Liver (tissue), 9 donors: ENCODE data around the gene CD300E. TPM values are rescaled to one million over a fixed set of nuclear protein-coding genes. Genes with fewer than 3 reads are reported as not detected.

ENCODE experiments used
- DNase-seq: peaks from one replicate; pipeline ENCODE4 v3.0.0-alpha.2; 2017; ENCODE audit warnings: low spot score
- H3K27ac ChIP-seq, 2 donors: one replicate each; pipeline ENCODE4 v1.7.0; 2013; ENCODE audit warnings: inconsistent platforms in 2 of 2, low read length in 2 of 2, control low read depth in 1 of 2, low read depth in 1 of 2, mild to moderate bottlenecking in 1 of 2
- H3K27me3 ChIP-seq, 4 donors: one replicate each; pipeline versions ENCODE4 v1.6.1 to v1.7.0; 2013; ENCODE audit warnings: low read length in 3 of 4, inconsistent platforms in 1 of 4, mild to moderate bottlenecking in 1 of 4, moderate library complexity in 1 of 4; ENCODE audit not compliant: control insufficient read depth in 4 of 4, insufficient read depth in 4 of 4
- H3K36me3 ChIP-seq, 4 donors: one replicate each; pipeline versions ENCODE4 v1.6.1 to v1.7.0; 2013; ENCODE audit warnings: low read length in 3 of 4, mild to moderate bottlenecking in 3 of 4, low read depth in 1 of 4, moderate library complexity in 1 of 4; ENCODE audit not compliant: control insufficient read depth in 4 of 4, insufficient read depth in 3 of 4
- H3K4me1 ChIP-seq, 4 donors: one replicate each; pipeline versions ENCODE4 v1.6.1 to v1.7.0; 2013; ENCODE audit warnings: low read length in 3 of 4, mild to moderate bottlenecking in 3 of 4, moderate library complexity in 1 of 4; ENCODE audit not compliant: control insufficient read depth in 4 of 4, insufficient read depth in 4 of 4
- H3K4me3 ChIP-seq, 3 donors: one replicate each; pipeline versions ENCODE4 v1.6.1 to v1.7.0; 2013; ENCODE audit warnings: low read length in 3 of 3, control low read depth in 1 of 3, low read depth in 1 of 3, mild to moderate bottlenecking in 1 of 3
- H3K9ac ChIP-seq, 2 donors: one replicate each; pipeline ENCODE4 v1.7.0; 2013; ENCODE audit warnings: low read length in 2 of 2, mild to moderate bottlenecking in 2 of 2, moderate library complexity in 2 of 2, control low read depth in 1 of 2, low read depth in 1 of 2
- H3K9me3 ChIP-seq, 4 donors: one replicate each; pipeline versions ENCODE4 v1.6.1 to v1.7.0; 2013; ENCODE audit warnings: low read length in 3 of 4; ENCODE audit not compliant: control insufficient read depth in 4 of 4
- FOXA1 ChIP-seq: IDR thresholded peaks from 2 replicates; pipeline ENCODE4 v1.6.1; 2016; ENCODE audit warnings: antibody characterized with exemption
- FOXA2 ChIP-seq: IDR thresholded peaks from 2 replicates; pipeline ENCODE4 v1.6.1; 2016; ENCODE audit warnings: antibody characterized with exemption
- GABPA ChIP-seq, 2 donors: IDR thresholded peaks in 1 of 2; conservative IDR thresholded peaks in 1 of 2; 2 replicates each; pipeline ENCODE4 v1.6.1; 2016; ENCODE audit warnings: antibody characterized with exemption in 2 of 2, mild to moderate bottlenecking in 1 of 2, moderate library complexity in 1 of 2
- HNF4A ChIP-seq, 2 donors: conservative IDR thresholded peaks; 2 replicates each; pipeline ENCODE4 v1.6.1; 2016; ENCODE audit warnings: antibody characterized with exemption in 2 of 2, mild to moderate bottlenecking in 2 of 2
- HNF4G ChIP-seq: IDR thresholded peaks from 2 replicates; pipeline ENCODE4 v1.6.1; 2016; ENCODE audit warnings: antibody characterized with exemption
- JUND ChIP-seq, 2 donors: IDR thresholded peaks; 2 replicates each; pipeline ENCODE4 v1.6.1; 2016; ENCODE audit warnings: antibody characterized with exemption in 2 of 2
- MAX ChIP-seq: IDR thresholded peaks from 2 replicates; pipeline ENCODE4 v1.6.1; 2016; ENCODE audit warnings: antibody characterized with exemption
- NR2F2 ChIP-seq: IDR thresholded peaks from 2 replicates; pipeline ENCODE4 v1.6.1; 2016; ENCODE audit warnings: antibody characterized with exemption
- RAD21 ChIP-seq, 2 donors: IDR thresholded peaks; 2 replicates each; pipeline ENCODE4 v1.6.1; 2016; ENCODE audit warnings: antibody characterized with exemption in 2 of 2, mild to moderate bottlenecking in 2 of 2
- RXRA ChIP-seq, 2 donors: IDR thresholded peaks; 2 replicates each; pipeline ENCODE4 v1.6.1; 2017 to 2018; ENCODE audit warnings: antibody characterized with exemption in 2 of 2, mild to moderate bottlenecking in 1 of 2
- SP1 ChIP-seq: IDR thresholded peaks from 2 replicates; pipeline ENCODE4 v1.6.1; 2018; ENCODE audit warnings: antibody characterized with exemption, mild to moderate bottlenecking
- TAF1 ChIP-seq: conservative IDR thresholded peaks from 2 replicates; pipeline ENCODE4 v1.6.1; 2016; ENCODE audit warnings: antibody characterized with exemption, mild to moderate bottlenecking
- YY1 ChIP-seq: IDR thresholded peaks from 2 replicates; pipeline ENCODE4 v1.6.1; 2016; ENCODE audit warnings: antibody characterized with exemption, mild to moderate bottlenecking
- ZBTB33 ChIP-seq: IDR thresholded peaks from 2 replicates; pipeline ENCODE4 v1.6.1; 2016; ENCODE audit warnings: antibody characterized with exemption
- WGBS: extraction: QIAGEN DNeasy Blood & Tissue Kit; methylation state at CpG from one replicate; pipeline ENCODE4 v1.1.7; 2013; 5-methylcytosine and 5-hydroxymethylcytosine counted together
- polyA plus RNA-seq, 2 donors: library from polyadenylated mRNA; stranded (reverse) in 1 of 2; unstranded in 1 of 2; fragments of 200-250 nt in 1 of 2; fragments of >200 nt in 1 of 2; fragmentation: Nextera tagmentation in 1 of 2; extraction: Ambion mirVana in 1 of 2; gene quantifications; one replicate each; pipeline versions ENCODE4 v1.2.1 to v1.2.3, GENCODE V29; 2013 to 2015
- total RNA-seq, 2 donors: library from RNA; depleted of rRNA; stranded (reverse); fragments of >200 nt; gene quantifications; one replicate each; pipeline ENCODE4 v1.2.3, GENCODE V29; 2014
- donor health status: healthy.
- donor health status: healthy.
- donor health status: healthy.
- donor health status: healthy.
- donor health status: healthy.

The CD300E gene
- total and polyA plus RNA-seq, 4 donors, result 0.07 to 0.75 (median 0.34) TPM

GRCh38 chr17:74643826-74644225 is 20.3 kb upstream of the CD300E start:
- Histone ChIP-seq H3K4me3 (no peak overlapping the region), H3K9me3 (no peaks in the 10 kb centered on the region), H3K4me1 (no peaks in the 10 kb centered on the region), H3K27me3 (peaks cover 0 to 12% (median 1%) of the 10 kb centered on the region in 4 donors), H3K9ac (no peak overlapping the region), H3K27ac (no peak overlapping the region), H3K36me3 (no peaks in the 10 kb centered on the region)
- no peak for DNase-seq
- TF ChIP-seq SP1 (no peak), FOXA2 (no peak), HNF4G (no peak), NR2F2 (no peak), JUND (IDR thresholded peaks at IDR 0.05) (no peak), ZBTB33 (no peak), HNF4A (conservative IDR thresholded peaks at IDR 0.05) (no peak), GABPA (IDR thresholded peaks at IDR 0.05 in 1 of 2, conservative IDR thresholded peaks at IDR 0.05 in 1 of 2) (no peak), MAX (no peak), TAF1 (no peak), RAD21 (IDR thresholded peaks at IDR 0.05) (no peak), RXRA (IDR thresholded peaks at IDR 0.05) (no peak)

- no peak overlapping the region for H3K27ac ChIP-seq
- H3K36me3 ChIP-seq, result no peaks in the 10 kb centered on the region
- no peaks in the 10 kb centered on the region for H3K4me1 ChIP-seq
- peaks cover 0 to 12% (median 1%) of the 10 kb centered on the region in 4 donors for H3K27me3 ChIP-seq
- H3K4me3 ChIP-seq, result no peak overlapping the region
- no peak overlapping the region for H3K9ac ChIP-seq
- no peak for TF ChIP-seq HNF4A (conservative IDR thresholded peaks at IDR 0.05)
- no peak for TF ChIP-seq RXRA (IDR thresholded peaks at IDR 0.05)
- no peak for TF ChIP-seq YY1
- TF ChIP-seq MAX, result no peak
- H3K9me3 ChIP-seq, result no peaks in the 10 kb centered on the region
- no peak for DNase-seq
- WGBS, result 80% methylated on average over 7 of the region's 7 CpGs
These were observed 19.5 kb upstream of the CD300E start for GRCh38 chr17:74642995-74643394.

GRCh38 chr17:74642556-74642955 is 19.0 kb upstream of the CD300E start:
- no peaks in the 10 kb centered on the region for H3K36me3 ChIP-seq
- H3K27ac ChIP-seq, result no peak overlapping the region
- 35% methylated on average over 4 of the region's 4 CpGs for WGBS
- TF ChIP-seq NR2F2 (no peak), MAX (no peak), FOXA1 (no peak)
- no peak for DNase-seq
- H3K4me1 ChIP-seq, result no peaks in the 10 kb centered on the region
- peaks cover 0 to 8% (median 1%) of the 10 kb centered on the region in 4 donors for H3K27me3 ChIP-seq
- H3K9ac ChIP-seq, result no peak overlapping the region
- no peaks in the 10 kb centered on the region for H3K9me3 ChIP-seq
- no peak overlapping the region for H3K4me3 ChIP-seq
